Keratinocyte (primary cell): ENCODE data around the gene OTOG. TPM values are rescaled to one million over a fixed set of nuclear protein-coding genes. Genes with fewer than 3 reads are reported as not detected.

Source experiments
- DNase-seq: peaks from one replicate; pipeline ENCODE4 v3.0.0-alpha.2; 2011; ENCODE audit warnings: low read depth, missing footprints, low spot score
- FAIRE-seq: peaks from 2 replicates; lab custom pipeline; 2011; peaks lifted over from hg19 to GRCh38; lab: Jason Lieb, UNC
- H2AFZ ChIP-seq: 2 replicates; pipeline ENCODE4 v1.6.0; 2012; ENCODE audit warnings: low read length, control low read depth, inconsistent platforms; ENCODE audit not compliant: control insufficient read depth
- H3K27ac ChIP-seq: 2 replicates; pipeline ENCODE4 v1.5.1; 2011; ENCODE audit warnings: low read length; ENCODE audit not compliant: control insufficient read depth, insufficient read depth
- H3K27me3 ChIP-seq: 3 replicates; pipeline ENCODE4 v1.6.0; 2011; ENCODE audit warnings: low read length; ENCODE audit not compliant: control insufficient read depth, insufficient read depth; ENCODE audit errors: extremely low read depth
- H3K36me3 ChIP-seq, 2 experiments: 2 replicates in 1 of 2; 3 replicates in 1 of 2; pipeline ENCODE4 v1.5.1; 2011; ENCODE audit warnings: low read length in 2 of 2, mild to moderate bottlenecking in 1 of 2; ENCODE audit not compliant: control insufficient read depth in 2 of 2, insufficient read depth in 2 of 2; ENCODE audit errors: extremely low read depth in 1 of 2
- H3K4me1 ChIP-seq: 3 replicates; pipeline ENCODE4 v1.5.1; 2011; ENCODE audit warnings: low read length; ENCODE audit not compliant: control insufficient read depth, insufficient read depth; ENCODE audit errors: extremely low read depth
- H3K4me2 ChIP-seq: 3 replicates; pipeline ENCODE4 v1.6.0; 2011; ENCODE audit warnings: low read depth, low read length; ENCODE audit not compliant: control insufficient read depth, insufficient read depth; ENCODE audit errors: extremely low read depth
- H3K4me3 ChIP-seq, 3 experiments: fragments of 200-600 bp in 1 of 3; sonication (generic) in 1 of 3; 2 replicates in 2 of 3; 3 replicates in 1 of 3; pipeline ENCODE4 v1.5.1; 2011 to 2016; ENCODE audit warnings: low read length in 3 of 3, mild to moderate bottlenecking in 3 of 3, control low read depth in 2 of 3, inconsistent platforms in 1 of 3, low read depth in 1 of 3, mixed read lengths in 1 of 3, mixed run types in 1 of 3, moderate library complexity in 1 of 3; ENCODE audit not compliant: control insufficient read depth in 2 of 3, insufficient read depth in 2 of 3; ENCODE audit errors: extremely low read depth in 1 of 3
- H3K79me2 ChIP-seq: 2 replicates; pipeline ENCODE4 v1.6.0; 2012; ENCODE audit warnings: low read length; ENCODE audit not compliant: control insufficient read depth, insufficient read depth
- H3K9ac ChIP-seq: 3 replicates; pipeline ENCODE4 v1.6.0; 2011; ENCODE audit warnings: low read length; ENCODE audit not compliant: control insufficient read depth, insufficient read depth; ENCODE audit errors: extremely low read depth
- H3K9me1 ChIP-seq: 3 replicates; pipeline ENCODE4 v1.6.0; 2011; ENCODE audit warnings: low read length; ENCODE audit not compliant: control insufficient read depth, insufficient read depth; ENCODE audit errors: extremely low read depth
- H3K9me3 ChIP-seq: 2 replicates; pipeline ENCODE4 v1.5.1; 2012; ENCODE audit warnings: low read depth, low read length; ENCODE audit not compliant: control insufficient read depth
- H4K20me1 ChIP-seq: 3 replicates; pipeline ENCODE4 v1.6.0; 2011; ENCODE audit warnings: low read length; ENCODE audit not compliant: control insufficient read depth, insufficient read depth; ENCODE audit errors: extremely low read depth
- CTCF ChIP-seq, 3 experiments: IDR thresholded peaks in 1 of 3; conservative IDR thresholded peaks in 1 of 3; optimal IDR thresholded peaks in 1 of 3; 2 replicates in 2 of 3; 3 replicates in 1 of 3; pipeline versions ENCODE3 to v1.5.1; 2011; ENCODE audit warnings: low read length in 3 of 3, mild to moderate bottlenecking in 3 of 3, moderate library complexity in 2 of 3, control low read depth in 1 of 3, inconsistent platforms in 1 of 3; ENCODE audit not compliant: insufficient read depth in 2 of 3; ENCODE audit errors: extremely low read depth in 1 of 3
- EZH2 ChIP-seq: IDR thresholded peaks from one replicate; pipeline ENCODE4 v1.6.1; 2012; ENCODE audit warnings: inconsistent platforms, mild to moderate bottlenecking, low read length, moderate library complexity
- dilution Hi-C: fragments of 300-500 bp; cut with MboI; formaldehyde crosslinking; loops from one replicate; pipeline ENCODE4 v1.7.0; 2020; ENCODE audit warnings: low sequenced_read_pairs; ENCODE audit not compliant: extremely low pct_ligation_motif_present
- polyA plus RNA-seq, 5 experiments: library from polyadenylated mRNA; depleted of rRNA in 3 of 5; stranded (reverse) in 3 of 5; stranded (forward) in 1 of 5; unstranded in 1 of 5; fragments of >200 nt; gene quantifications; 1 replicate in 1 of 5; 2 replicates in 3 of 5; 3 replicates in 1 of 5; pipeline versions ENCODE4 v1.2.1 to v1.2.3, GENCODE V29; 2011 to 2012; ENCODE audit warnings: missing spikeins in 2 of 5, low read depth in 1 of 5, low replicate concordance in 1 of 5

The OTOG gene
- polyA plus RNA-seq, 1 donor (not counting 4 experiments of a cell fraction or from before 2014, with no cell fraction given): not detected

DNA sequence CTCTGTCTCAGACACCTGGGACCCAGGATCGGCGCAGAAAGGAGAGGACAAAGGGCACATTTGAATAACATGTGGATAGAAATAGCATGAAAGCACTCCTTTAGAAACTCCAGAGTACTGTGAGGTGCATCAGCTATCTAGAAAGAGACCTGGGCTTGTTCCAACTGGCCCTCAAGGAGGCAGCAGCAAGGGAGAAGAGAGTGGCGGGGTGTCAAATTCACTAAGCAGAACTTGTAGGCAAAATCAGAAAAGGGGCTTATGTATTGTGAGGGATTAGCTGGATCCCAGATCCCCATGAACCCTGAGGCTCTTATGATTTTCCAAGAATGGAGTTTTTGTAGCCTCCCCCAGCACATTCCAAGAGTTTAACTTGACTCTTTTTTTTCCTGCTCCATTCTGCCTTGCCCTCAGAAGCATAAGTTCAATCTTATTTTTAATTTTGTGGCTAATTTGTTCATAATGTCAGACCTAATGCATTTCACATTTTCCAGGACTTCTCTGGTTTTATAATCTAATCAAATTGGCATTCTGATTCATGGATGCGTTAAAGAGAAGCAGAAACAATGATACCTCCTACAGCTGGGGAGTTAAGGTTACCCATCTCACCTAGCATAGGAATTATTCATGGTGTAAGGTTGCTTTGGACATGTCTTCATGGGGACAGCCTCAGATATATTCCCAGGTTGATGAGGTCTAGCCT lies 36.4 kb upstream of the OTOG start:
- no peak overlapping the region for H2AFZ ChIP-seq
- DNase-seq (no peak), FAIRE-seq (no peak)
- H3K9me1 ChIP-seq: no peaks in the 10 kb centered on the region
- H3K4me2 ChIP-seq: no peak overlapping the region
- H4K20me1 ChIP-seq: no peaks in the 10 kb centered on the region
- TF ChIP-seq EZH2 (no peak), CTCF (optimal IDR thresholded peaks at IDR 0.05 in 1 of 3, IDR thresholded peaks at IDR 0.05 in 1 of 3, conservative IDR thresholded peaks at IDR 0.05 in 1 of 3; ENCODE audit: extremely low read depth in 1 of 3, insufficient read depth in 2 of 3, low read length in 3 of 3) (no peak)
- H3K27ac ChIP-seq: no peak overlapping the region
- H3K9me3 ChIP-seq: no peaks in the 10 kb centered on the region
- no peak overlapping the region for H3K9ac ChIP-seq
- H3K4me3 ChIP-seq: no peak overlapping the region
- H3K79me2 ChIP-seq: no peaks in the 10 kb centered on the region
- H3K4me1 ChIP-seq: no peaks in the 10 kb centered on the region
- dilution Hi-C loops: no loop called here
- H3K36me3 ChIP-seq: no peaks in the 10 kb centered on the region
- peaks cover 11% of the 10 kb centered on the region for H3K27me3 ChIP-seq

DNA sequence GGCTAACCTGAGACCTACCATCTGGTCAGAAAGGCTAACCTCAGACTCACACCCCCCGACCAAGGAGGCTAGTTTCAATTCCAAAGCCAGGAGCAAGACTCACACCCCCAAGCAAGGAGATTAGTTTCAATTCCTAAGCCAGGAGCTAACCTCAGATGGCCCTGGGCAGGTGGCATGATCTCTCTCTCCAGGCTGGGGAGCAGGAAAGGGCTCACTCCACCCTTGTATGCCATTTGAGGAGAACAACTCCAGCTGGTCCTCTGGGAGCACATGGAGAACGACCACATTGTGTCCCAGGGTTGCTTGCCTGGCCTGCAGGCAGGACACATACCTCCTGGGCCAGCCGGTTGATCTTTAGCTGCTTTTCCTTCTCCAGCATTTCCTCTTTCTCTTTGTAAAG lies 35.5 kb upstream of the OTOG start:
- Histone ChIP-seq H3K4me3 (no peak overlapping the region), H3K4me2 (no peak overlapping the region), H3K27ac (no peak overlapping the region), H3K9ac (no peak overlapping the region), H3K9me3 (no peaks in the 10 kb centered on the region), H2AFZ (no peak overlapping the region), H3K36me3 (no peaks in the 10 kb centered on the region), H4K20me1 (no peaks in the 10 kb centered on the region), H3K9me1 (no peaks in the 10 kb centered on the region), H3K4me1 (no peaks in the 10 kb centered on the region), H3K27me3 (peaks cover 11% of the 10 kb centered on the region), H3K79me2 (no peaks in the 10 kb centered on the region)
- DNase-seq (no peak), FAIRE-seq (no peak)
- TF ChIP-seq CTCF (optimal IDR thresholded peaks at IDR 0.05 in 1 of 3, IDR thresholded peaks at IDR 0.05 in 1 of 3, conservative IDR thresholded peaks at IDR 0.05 in 1 of 3; ENCODE audit: extremely low read depth in 1 of 3, insufficient read depth in 2 of 3, low read length in 3 of 3) (no peak), EZH2 (no peak)
- dilution Hi-C loops: no loop called here
